Esophagus muscularis mucosa (tissue), 3 donors: ENCODE measurements around the gene ABCC12.

Experiments used
- CTCF ChIP-seq, 3 experiments: fragments of 200-600 bp in 2 of 3; fragments of 450-650 bp in 1 of 3; sonication (generic) in 2 of 3; IDR thresholded peaks; one replicate each; pipeline ENCODE4 v1.5.1; 2017 to 2019; ENCODE audit warnings: antibody characterized with exemption in 3 of 3, mild to moderate bottlenecking in 2 of 3, moderate library complexity in 1 of 3
- POLR2A ChIP-seq: fragments of 450-650 bp; IDR thresholded peaks from one replicate; pipeline ENCODE4 v1.6.1; 2017; ENCODE audit warnings: antibody characterized with exemption, moderate library complexity, mild to moderate bottlenecking, low read depth
- POLR2AphosphoS5 ChIP-seq, 2 donors: sonication (generic); formaldehyde crosslinking; IDR thresholded peaks; one replicate each; pipeline ENCODE4 v1.6.1; 2017; ENCODE audit warnings: antibody characterized with exemption in 2 of 2

- TF ChIP-seq POLR2A (no peak), POLR2AphosphoS5 (IDR thresholded peaks at IDR 0.05) (no peak), CTCF (IDR thresholded peaks at IDR 0.05) (no peak)
These were observed 49.3 kb downstream of the ABCC12 start for GRCh38 chr16:48106446-48106845.
